ENCODE measurements around the gene RAB14.
"Not testable (repeated sequence)": the region's sequence is repeated elsewhere in the genome, so short reads cannot be mapped to it uniquely, and the experiment has no call there.

RAB14 gene

DNA sequence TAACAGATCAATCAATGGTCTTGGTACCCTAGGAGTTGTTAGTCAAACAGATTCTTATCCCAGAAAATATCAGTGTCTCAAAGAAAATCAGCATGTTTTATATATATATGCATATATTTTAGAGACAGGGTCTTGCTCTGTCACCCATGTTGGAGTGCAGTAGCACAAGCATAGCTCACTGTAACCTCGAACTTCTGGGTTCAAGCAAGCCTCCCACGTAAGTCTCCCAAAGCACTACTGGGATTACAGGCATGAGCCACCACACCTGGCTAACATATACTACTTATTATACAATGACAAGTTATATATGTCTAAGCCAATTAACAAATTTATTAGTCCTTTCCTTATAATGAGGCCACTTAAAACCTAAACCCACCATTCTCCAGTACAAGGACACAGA is 10.4 kb downstream of the RAB14 start:
- DNase-seq (ENCODE audit: low spot score), result no peak

DNA sequence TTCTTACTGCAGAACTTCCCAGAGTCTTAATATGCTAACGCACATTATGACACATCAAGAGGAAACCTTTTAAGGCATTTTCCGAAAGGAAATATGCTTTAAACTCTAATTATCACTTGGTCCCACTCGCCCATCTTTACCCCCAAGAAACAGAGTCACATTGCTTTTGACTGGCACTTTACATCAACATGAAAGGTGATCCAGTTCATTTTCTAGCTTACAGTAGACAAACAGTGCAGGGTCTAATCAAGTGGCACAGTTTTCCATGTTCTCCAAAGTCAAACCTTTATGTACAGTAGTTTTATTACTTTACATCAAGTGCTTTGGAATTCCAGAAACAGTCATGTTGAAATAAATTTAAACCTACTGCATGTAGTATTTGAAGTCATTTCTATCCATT is 12.0 kb downstream of the RAB14 start:
- DNase-seq (ENCODE audit: low spot score), result no peak

DNA sequence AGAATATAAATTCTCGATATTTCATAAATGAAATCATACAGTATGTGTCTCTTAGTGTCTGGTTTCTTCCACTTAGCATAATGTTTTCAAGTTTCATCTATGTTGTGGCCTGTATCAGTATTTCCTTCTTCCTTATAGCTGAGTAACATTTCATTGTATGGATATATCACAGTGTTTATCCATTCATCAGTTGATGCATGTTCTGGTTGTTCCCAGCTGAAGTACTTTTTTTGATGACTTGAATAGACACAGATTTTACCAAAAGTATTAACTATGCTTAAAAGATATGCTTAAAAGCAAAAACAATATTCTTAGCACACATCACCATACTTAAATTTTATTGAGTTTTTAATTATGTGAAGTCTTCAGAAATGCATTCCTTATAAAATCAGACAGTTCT is 12.7 kb downstream of the RAB14 start:
- DNase-seq (ENCODE audit: low spot score), result no peak

DNA sequence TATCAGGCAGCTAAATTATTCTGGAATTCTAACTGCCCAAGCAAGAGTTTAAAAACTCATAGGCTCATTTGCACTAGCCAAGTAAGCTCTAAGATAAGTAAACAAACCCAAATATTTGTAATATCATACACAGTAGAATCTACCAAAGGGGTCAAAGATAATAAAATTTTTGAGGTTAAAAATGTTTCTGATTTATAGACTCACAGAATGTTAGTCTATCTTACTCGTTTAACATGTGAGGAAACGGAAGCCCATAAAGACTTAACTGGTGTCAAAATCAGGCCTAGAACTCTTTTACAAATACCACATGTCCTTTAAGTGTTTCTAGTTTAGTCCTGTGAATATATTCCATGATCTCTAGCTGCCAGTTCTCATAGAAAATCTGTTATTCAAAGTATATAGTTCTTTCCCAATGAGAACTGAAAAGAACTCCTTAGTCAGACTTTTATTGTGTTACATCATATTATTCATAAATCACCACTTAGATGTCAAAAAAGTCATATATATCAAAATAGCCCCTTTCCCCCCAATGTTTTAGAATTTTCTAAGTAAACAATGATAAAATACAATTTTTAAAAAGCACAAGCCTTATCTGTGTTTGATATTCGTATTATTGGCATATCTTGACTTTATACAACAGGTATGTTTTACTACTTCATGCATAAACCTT is 13.9 kb downstream of the RAB14 start:
- DNase-seq (ENCODE audit: low spot score), result no peak

DNA sequence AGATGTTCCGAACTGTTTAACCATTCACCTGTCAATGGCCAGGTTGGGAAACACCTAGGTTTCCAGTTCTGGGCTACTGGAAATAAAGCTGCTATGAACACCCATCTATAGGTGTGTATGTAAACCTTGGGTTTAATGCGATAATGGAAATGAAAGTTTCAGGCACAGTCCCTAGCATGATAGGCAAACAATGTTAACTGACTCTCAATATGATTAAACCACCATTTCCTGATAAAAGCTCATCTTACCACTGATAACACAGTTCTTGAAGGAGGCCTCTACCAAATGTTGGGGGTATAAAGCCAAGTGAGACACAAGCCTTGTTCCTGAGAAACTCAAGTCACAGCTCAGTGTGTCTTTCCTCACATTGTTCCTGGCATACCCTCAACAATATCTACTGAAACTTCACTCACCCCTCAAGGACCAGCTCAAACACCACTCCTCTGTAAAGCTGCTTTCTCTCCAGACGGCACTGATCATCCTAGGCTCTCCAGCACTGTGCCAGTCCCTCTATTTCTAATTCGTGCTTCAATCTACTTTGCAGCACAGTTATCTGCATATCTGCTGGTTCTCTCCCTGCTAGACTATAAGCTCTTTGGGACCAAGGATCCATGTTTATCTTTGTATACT is 15.8 kb downstream of the RAB14 start:
- no peak for DNase-seq (ENCODE audit: low spot score)

DNA sequence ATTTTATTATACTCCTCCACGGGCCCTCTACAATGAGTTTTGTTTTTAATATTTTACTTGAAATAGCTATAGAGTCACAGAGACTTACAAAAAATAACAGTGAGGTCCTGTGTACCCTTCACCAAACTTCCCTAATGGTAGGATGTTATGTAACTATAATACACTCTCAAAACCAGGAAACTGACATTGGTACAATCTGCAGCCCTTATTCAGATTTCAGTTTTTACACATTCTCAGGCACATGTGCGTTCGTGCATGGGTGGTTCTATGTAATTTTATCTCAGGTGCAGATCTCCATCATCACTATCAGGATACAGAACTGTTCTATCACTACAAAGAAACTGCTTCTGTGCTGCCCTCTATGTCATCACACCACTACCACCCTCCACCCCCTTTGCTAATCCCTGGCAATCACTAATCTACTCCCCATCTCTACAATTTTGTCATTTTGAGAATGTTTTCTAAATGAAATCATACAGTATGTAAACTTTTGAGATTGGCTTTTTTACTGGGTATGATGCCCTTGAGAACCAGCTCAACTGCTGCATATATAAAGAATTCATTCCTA is 16.4 kb downstream of the RAB14 start:
- no peak for DNase-seq (ENCODE audit: low spot score)

DNA sequence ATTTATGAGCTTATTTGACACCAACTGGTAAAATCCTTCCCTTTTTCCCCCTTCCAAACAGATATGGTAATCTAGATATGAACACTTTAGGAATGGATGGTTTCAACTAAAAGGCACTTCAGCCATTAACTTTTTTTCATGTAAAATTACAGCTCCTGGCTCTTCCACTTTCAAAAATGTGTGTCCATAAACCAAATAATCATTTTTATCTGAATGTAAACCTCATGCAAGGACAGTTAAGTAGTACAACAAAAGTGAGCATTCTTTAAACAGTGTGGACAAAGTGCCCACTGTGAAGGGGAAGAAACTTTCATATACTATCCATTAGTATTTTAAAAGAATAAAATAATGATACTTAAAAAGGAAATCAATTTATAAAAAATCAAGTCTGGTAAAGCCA is 17.2 kb downstream of the RAB14 start:
- DNase-seq (ENCODE audit: low spot score), result no peak

DNA sequence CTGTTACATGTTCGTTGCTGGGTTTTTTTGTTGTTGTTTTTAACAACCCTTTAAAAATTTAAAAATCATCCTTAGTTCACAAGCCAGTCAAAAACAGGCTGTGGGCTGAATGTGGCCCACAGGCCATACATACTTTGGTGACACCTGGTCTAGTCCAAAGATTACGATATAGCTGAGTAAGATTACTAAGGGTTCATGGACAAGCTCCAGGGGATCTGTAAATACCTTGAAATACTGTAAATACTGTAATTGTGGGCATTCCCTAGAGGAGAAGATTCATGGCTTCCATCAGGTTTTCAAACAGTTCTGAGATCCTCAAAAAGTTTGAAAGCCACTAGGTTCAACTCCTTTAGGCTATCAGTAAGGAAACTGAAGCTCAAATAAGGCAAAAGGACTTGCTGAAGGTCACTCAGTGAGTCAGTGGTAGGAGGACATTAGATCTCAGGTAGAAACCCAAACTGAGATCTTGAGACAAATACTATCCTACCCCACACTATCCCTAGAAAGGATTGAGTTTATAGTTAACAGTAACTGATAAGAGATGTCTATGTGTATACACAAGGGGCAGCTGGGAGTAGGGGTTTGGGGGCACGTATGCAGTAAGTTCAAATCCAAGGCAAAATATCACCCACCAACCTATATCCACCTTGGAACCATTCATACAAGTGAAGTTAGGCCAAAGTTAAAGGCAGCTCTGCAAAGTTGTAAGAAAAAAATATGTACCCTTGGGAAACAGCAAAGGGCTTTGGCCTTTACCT is 17.8 kb downstream of the RAB14 start:
- no peak for DNase-seq (ENCODE audit: low spot score)

DNA sequence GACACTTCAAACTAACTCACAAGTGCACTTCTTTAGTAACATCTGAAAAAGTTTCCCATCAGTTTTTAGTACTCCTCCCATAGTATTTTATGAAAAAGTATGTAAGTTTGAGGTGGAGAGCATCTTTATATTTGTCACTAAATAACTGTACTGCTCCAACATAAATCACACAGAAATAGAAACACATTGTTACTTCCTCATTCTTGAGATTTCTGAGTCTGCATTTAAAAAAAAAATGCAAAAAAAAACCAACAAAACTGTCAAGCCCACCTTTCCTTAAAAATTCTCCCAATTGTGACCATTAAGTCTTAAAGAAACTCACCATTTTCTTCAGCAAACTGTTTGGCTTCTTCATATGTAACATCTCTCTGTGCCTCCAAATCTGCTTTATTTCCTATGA is 18.7 kb downstream of the RAB14 start:
- DNase-seq (ENCODE audit: low spot score), result no peak

DNA sequence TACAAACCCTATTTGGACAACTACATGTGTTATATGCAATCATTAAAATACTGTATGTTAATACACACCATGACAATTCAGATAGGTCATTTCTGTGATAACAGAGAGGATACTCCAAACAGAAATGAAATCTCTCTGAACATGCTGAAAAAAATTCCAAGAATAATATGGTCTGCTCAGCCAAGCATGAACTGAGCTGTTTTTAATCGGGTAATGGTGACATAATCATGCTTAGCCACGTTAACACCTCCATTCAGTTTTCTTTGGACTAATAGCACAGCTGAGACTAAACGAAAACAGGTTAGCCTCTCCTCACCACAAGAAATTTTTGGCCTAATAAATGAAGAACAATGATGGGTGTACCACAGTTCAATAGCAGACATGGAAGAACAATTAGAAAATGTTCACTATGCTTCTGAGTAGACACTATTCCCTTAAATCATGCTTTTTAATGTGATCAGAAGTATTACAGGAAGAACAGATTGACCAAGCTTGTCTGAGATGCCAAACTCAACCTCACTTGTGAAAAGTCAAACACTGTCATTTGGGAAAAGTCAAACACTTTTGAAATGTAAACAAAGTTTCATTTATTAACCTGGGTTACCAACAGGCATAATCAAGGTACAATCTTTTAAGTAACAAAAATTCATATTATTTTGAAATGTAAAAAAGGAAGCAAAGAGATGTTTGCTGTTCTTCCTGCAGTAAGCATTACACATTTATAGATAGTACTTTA is 19.4 kb downstream of the RAB14 start:
- no peak for DNase-seq (ENCODE audit: low spot score)

DNA sequence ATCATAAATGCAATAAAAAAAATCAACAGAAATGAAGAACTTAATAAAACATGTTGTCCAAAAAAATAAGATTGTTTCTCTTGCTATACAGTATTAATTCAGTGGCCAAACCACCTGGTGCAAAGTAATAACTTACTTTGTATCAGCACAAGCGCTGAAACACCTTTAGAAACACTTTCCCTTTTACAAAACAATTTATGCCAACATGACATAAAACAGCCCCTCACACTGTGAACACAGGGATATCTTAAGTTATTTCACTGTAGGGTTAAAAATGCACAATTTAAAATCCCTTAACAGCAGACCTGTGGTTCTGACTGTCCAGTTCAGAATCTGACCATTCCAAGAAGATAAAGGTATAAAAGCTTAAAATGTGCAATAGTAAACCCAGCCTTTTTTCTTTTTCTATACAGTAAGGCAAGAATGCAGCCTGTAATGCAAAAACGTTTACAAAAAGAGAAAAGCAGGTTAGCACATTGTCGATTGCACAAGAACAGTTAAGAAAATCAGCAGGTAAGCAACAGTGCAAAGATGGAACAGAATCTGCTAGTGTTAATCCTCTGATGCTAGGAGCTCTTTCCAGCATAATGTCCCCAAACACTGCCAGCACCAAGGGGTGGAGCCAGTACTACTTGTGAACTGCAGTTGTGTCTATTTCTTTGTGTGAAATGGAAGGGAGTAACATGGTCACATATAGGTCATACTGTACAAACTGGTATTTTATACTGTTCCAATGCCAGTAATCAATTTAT is 21.6 kb downstream of the RAB14 start:
- DNase-seq (ENCODE audit: low spot score), result no peak

DNA sequence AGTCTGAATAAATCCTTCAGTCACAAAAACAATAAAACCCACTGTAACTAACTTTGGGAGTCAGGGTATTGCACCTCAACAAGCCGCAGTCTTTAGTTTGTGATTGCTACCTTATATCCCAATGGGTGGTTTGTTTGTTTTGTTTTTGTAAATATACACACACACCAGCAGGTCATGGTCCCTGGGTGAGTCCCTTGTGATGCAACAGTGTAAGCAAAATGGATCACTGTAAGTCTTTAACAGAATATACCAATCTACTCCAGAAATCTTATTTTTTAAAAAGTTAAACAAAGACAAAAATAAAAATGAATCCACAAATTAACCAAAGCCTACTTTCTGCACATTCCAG is 22.3 kb downstream of the RAB14 start:
- DNase-seq (ENCODE audit: low spot score), result not testable (repeated sequence)

DNA sequence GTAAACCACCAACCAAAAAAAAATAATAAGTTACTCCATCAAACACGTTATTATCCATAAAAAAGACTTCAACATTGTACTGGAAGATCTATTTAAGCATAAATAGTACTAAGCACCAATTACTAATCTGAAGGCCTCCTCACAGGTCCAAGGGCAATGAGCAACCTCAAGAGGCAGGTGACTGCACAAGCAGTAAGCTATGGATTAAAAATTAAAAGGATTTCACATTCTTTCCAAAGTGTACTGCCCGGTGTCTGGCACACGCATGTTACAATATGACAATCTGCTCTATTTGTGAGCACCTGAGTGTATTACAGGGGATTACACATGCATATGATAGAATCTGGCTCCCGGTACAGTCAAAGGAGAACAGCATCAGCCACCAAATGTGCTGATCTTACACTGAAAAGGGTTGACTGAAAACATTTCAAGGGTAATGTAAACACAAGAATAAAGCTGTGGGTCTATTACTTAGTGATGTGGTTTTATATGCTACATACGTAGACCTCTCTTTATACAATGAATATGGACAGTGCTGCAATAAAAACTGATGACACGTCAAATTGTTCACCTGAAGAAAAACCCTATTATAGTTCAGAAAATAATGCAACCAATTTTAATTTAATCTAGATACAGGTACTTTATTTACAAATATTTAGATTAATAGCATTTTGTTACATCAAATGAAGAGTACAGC is 22.8 kb downstream of the RAB14 start:
- DNase-seq (ENCODE audit: low spot score), result no peak

DNA sequence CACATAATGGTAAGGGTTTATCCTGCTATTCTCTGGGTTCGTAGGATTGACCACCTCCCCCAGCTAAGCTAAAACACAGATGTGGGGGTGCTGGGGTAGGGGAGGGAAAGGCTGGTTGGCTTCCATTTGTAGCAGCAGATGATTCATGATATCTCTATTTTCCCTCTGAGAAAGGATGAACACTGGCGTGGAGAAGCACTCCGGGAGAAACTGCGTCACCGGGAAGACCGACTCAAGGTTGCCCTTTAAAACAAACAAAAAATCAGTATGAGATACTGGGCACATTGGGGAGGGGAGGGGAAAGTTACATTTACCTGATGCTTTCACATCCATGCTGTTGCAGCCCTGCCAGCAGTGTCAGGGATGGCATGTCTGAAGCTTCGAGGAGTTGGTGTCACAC is 28.2 kb downstream of the RAB14 start:
- no peak for DNase-seq (ENCODE audit: low spot score)

DNA sequence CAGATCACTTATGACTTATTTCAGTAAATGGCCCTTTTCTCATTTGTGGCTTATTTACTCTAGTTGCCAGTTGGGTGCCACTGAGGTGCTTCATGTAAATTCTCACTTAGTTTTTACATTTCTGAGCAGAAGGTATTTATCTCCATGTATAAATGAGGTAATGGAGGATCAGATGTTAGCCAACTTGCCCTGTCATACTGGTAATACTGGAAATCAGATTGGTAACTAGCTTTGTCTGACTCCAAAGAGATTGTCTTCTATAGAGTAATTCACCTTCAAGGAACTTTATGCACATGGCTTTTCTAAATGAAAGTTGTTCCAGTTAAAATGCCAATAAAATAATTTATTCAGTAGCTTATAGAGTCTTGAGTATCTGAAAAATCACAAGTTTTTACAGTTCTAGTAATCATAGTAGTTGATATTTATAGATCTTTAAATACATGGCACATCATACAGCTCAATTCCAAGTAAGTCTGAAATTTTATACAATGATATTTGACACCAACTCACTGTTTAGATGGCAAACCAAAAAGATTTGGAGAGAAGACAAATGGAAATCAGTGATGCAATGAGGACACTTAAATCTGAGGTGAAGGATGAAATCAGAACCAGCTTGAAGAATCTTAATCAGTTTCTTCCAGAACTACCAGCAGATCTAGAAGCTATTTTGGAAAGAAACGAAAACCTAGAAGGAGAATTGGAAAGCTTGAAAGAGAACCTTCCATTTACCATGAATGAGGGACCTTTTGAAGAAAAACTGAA is 28.8 kb downstream of the RAB14 start:
- no peak for DNase-seq (ENCODE audit: low spot score)

DNA sequence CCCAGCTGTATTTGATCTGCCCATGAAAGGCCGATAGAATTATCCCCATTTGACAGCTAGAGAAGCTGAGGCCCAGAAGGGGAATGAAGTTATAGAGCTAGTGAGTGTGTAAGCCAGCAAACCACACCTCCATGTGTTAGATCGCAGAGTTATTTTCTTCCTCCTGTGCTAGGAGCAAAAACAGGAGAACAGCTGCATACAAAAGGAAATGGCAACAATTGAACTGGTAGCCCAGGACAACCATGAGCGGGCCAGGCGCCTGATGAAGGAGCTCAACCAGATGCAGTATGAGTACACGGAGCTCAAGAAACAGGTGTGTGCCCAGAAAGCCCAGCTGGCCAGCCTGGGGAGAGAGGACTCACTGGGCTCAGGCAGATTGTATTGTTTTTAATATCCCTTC is 30.4 kb downstream of the RAB14 start:
- no peak for DNase-seq (ENCODE audit: low spot score)

DNA sequence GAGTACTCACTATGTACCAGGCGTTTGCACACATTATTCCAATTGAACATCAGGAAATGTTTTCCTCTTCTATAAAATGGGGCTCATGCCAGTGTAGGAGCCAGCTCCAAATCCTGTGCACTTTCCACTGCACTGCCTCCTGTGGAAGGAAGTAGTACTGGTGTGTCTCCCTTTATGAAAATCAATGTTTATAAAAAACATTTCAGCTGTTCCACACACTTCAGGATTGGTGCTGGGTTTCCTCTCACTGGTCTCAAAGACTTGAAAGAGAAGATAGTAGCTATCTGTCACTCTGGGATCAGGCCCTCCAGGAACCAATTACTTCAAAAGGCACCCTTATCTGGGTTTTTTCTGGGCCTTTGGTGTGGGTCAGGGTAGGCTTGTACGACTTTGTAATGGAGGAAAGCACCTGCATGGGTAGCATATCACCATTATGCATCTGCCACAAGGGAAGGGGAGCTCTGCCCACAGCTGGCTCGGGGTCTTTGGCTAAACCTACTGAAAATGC is 32.5 kb downstream of the RAB14 start:
- no peak for DNase-seq (ENCODE audit: low spot score)

DNA sequence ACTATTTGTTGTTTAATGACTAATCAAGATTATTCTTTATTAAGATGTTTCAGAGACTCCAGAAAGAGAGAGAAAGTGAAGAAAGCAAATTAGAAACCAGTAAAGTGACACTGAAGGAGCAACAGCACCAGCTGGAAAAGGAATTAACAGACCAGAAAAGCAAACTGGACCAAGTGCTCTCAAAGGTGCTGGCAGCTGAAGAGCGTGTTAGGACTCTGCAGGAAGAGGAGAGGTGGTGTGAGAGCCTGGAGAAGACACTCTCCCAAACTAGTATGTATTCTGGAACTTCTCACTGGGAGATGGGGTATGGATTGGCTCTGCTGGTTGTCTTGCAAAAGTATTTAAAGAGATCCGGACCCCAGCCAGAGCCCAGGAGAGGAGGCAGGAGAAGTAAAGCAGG is 33.6 kb downstream of the RAB14 start:
- no peak for DNase-seq (ENCODE audit: low spot score)

DNA sequence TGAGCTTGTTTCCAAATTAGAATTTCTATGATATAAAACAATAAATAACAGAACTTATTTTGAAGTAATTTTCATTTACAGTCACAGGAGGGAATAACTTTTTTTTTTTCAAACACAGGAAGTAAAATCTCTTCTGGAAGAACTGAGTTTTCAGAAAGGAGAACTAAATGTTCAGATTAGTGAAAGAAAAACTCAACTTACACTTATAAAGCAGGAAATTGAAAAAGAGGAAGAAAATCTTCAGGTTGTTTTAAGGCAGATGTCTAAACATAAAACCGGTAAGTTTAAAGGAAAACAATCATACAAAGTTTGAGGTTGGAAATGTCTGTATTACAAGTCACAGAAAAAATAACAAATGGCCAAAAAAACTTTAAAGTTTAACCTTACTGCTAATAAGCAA is 41.6 kb downstream of the RAB14 start:
- DNase-seq (ENCODE audit: low spot score), result no peak

DNA sequence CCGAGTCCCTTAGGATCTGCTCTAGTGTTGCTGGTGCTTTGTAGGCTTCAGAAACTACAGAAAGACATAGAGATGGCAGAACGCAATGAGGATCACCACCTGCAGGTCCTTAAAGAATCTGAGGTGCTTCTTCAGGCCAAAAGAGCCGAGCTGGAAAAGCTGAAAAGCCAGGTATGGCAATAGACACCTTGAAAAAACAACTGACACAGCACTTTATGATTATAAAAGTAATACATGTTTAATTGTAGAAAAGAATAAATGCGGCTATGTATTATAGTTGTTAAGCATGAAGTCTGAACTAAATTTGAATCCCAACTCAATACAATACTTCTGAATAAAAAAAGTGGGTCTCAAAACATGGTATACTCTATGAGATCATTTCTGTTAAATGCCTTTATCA is 43.7 kb downstream of the RAB14 start:
- DNase-seq (ENCODE audit: low spot score), result no peak
